K562 (cell line): ENCODE results near the gene NUP188. TPM values are rescaled to one million over a fixed set of nuclear protein-coding genes. Genes with fewer than 3 reads are reported as not detected.
A peak's percentile ranks its signal among the peaks of the same experiment; 100 is the strongest.

Experiments used
- ARID3A ChIP-seq: IDR thresholded peaks from 2 replicates; pipeline ENCODE4 v1.6.1; 2012; ENCODE audit warnings: low read depth, low read length, improper control_type of control experiment, borderline replicate concordance
- FOSL1 ChIP-seq: fragments of 200-800 bp; sonication (Bioruptor generic); conservative IDR thresholded peaks from 2 replicates; pipeline ENCODE4 v1.6.1; 2016; ENCODE audit warnings: missing genetic modification characterization, missing compliant biosample characterization
- FOXM1 ChIP-seq, 2 experiments: fragments of 450-650 bp in 1 of 2; sonication (generic) in 1 of 2; formaldehyde crosslinking in 1 of 2; IDR thresholded peaks; 2 replicates each; pipeline versions ENCODE4 v1.6.1 to v1.9.0; 2017 to 2022; ENCODE audit warnings: low read depth in 2 of 2, mild to moderate bottlenecking in 2 of 2, missing genetic modification reagents in 1 of 2, moderate library complexity in 1 of 2
- IFI16 ChIP-seq: fragments of 250-450 bp; sonication (Bioruptor Pico); IDR thresholded peaks from 2 replicates; pipeline ENCODE4 v2.1.2; 2022; ENCODE audit warnings: mild to moderate bottlenecking, inconsistent platforms
- NR2C1 ChIP-seq, 2 experiments: fragments of 450-650 bp; IDR thresholded peaks; 2 replicates each; pipeline ENCODE4 v1.6.1; 2017; ENCODE audit warnings: mild to moderate bottlenecking in 2 of 2, antibody characterized with exemption in 1 of 2, inconsistent platforms in 1 of 2, missing compliant biosample characterization in 1 of 2, missing genetic modification characterization in 1 of 2
- SRSF9 ChIP-seq: fragments of 200-400 bp; formaldehyde crosslinking; IDR thresholded peaks from 2 replicates; pipeline ENCODE4 v1.6.1; 2017; ENCODE audit warnings: low read depth, low read length, borderline replicate concordance
- STAT6 ChIP-seq: sonication (generic); formaldehyde crosslinking; IDR thresholded peaks from 2 replicates; pipeline ENCODE4 v1.8.1; 2023; ENCODE audit warnings: mild to moderate bottlenecking, missing genetic modification reagents
- SUPT5H ChIP-seq: fragments of 450-650 bp; IDR thresholded peaks from 2 replicates; pipeline ENCODE4 v1.6.1; 2016
- TAL1 ChIP-seq: fragments of 450-650 bp; IDR thresholded peaks from 2 replicates; pipeline ENCODE4 v1.6.1; 2016; ENCODE audit warnings: mild to moderate bottlenecking
- ZBTB2 ChIP-seq: fragments of 450-650 bp; IDR thresholded peaks from 2 replicates; pipeline ENCODE4 v1.6.1; 2016; ENCODE audit warnings: antibody characterized with exemption
- polyA plus RNA-seq, 8 experiments: library from polyadenylated mRNA; depleted of rRNA in 4 of 8; stranded (reverse) in 5 of 8; unstranded in 3 of 8; fragments of >200 nt; fragmentation: Nextera tagmentation in 2 of 8; fragmentation: Illumina TruSeq in 1 of 8; extraction: Ambion mirVana in 2 of 8; extraction: Trizol in 1 of 8; gene quantifications; 2 replicates each; pipeline versions ENCODE4 v1.2.1 to v1.2.3, GENCODE V29; 2011 to 2014; ENCODE audit warnings: inconsistent platforms in 1 of 8, missing spikeins in 1 of 8
- total RNA-seq, 7 experiments: library from RNA; depleted of rRNA in 6 of 7; stranded (reverse); fragments of >200 nt in 6 of 7; fragmentation: Illumina TruSeq in 2 of 7; extraction: Trizol in 2 of 7; gene quantifications; 2 replicates each; pipeline versions ENCODE4 v1.2.1 to v1.2.3, GENCODE V29; 2011 to 2021; ENCODE audit warnings: low replicate concordance in 1 of 7
- TF ChIP-seq, protein P1 (sequence below): sonication (generic); formaldehyde crosslinking; IDR thresholded peaks from 2 replicates; pipeline ENCODE4 v1.8.1; 2023; ENCODE audit warnings: missing genetic modification reagents, mild to moderate bottlenecking, borderline replicate concordance
- TF ChIP-seq, protein P2 (sequence below): fragments of 250-450 bp; sonication (Bioruptor Pico); IDR thresholded peaks from 2 replicates; pipeline ENCODE4 v1.9.0; 2021; ENCODE audit warnings: mild to moderate bottlenecking, inconsistent platforms

The NUP188 gene
- total and polyA plus RNA-seq, 9 of the 15 experiments (the other 6 are each of a cell fraction or from before 2014, with no cell fraction given), result 11.7 to 135 (median 70.6) TPM

GRCh38 chr9:129006328-129007034 is 59.0 kb downstream of the NUP188 start (continued):
- TF ChIP-seq STAT6 (CRISPR knock-in tag) (no peak), FOXM1 (IDR thresholded peaks at IDR 0.05; ENCODE audit: low read depth) (no peak), FOXM1 (CRISPR knock-in tag; IDR thresholded peaks at IDR 0.05; ENCODE audit: low read depth) (no peak), ZBTB2 (no peak), ARID3A (no peak), IFI16 (CRISPR knock-in tag) (no peak), NR2C1 (IDR thresholded peaks at IDR 0.05) (no peak), NR2C1 (tag; IDR thresholded peaks at IDR 0.05) (no peak), FOSL1 (tag) (no peak), SUPT5H (peak; percentile 74), SRSF9 (no peak), TAL1 (no peak)
- TF ChIP-seq, protein P1, sequence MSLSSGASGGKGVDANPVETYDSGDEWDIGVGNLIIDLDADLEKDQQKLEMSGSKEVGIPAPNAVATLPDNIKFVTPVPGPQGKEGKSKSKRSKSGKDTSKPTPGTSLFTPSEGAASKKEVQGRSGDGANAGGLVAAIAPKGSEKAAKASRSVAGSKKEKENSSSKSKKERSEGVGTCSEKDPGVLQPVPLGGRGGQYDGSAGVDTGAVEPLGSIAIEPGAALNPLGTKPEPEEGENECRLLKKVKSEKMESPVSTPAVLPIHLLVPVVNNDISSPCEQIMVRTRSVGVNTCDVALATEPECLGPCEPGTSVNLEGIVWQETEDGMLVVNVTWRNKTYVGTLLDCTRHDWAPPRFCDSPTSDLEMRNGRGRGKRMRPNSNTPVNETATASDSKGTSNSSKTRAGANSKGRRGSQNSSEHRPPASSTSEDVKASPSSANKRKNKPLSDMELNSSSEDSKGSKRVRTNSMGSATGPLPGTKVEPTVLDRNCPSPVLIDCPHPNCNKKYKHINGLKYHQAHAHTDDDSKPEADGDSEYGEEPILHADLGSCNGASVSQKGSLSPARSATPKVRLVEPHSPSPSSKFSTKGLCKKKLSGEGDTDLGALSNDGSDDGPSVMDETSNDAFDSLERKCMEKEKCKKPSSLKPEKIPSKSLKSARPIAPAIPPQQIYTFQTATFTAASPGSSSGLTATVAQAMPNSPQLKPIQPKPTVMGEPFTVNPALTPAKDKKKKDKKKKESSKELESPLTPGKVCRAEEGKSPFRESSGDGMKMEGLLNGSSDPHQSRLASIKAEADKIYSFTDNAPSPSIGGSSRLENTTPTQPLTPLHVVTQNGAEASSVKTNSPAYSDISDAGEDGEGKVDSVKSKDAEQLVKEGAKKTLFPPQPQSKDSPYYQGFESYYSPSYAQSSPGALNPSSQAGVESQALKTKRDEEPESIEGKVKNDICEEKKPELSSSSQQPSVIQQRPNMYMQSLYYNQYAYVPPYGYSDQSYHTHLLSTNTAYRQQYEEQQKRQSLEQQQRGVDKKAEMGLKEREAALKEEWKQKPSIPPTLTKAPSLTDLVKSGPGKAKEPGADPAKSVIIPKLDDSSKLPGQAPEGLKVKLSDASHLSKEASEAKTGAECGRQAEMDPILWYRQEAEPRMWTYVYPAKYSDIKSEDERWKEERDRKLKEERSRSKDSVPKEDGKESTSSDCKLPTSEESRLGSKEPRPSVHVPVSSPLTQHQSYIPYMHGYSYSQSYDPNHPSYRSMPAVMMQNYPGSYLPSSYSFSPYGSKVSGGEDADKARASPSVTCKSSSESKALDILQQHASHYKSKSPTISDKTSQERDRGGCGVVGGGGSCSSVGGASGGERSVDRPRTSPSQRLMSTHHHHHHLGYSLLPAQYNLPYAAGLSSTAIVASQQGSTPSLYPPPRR (CRISPR knock-in tag), result no peak
- TF ChIP-seq, protein P2, sequence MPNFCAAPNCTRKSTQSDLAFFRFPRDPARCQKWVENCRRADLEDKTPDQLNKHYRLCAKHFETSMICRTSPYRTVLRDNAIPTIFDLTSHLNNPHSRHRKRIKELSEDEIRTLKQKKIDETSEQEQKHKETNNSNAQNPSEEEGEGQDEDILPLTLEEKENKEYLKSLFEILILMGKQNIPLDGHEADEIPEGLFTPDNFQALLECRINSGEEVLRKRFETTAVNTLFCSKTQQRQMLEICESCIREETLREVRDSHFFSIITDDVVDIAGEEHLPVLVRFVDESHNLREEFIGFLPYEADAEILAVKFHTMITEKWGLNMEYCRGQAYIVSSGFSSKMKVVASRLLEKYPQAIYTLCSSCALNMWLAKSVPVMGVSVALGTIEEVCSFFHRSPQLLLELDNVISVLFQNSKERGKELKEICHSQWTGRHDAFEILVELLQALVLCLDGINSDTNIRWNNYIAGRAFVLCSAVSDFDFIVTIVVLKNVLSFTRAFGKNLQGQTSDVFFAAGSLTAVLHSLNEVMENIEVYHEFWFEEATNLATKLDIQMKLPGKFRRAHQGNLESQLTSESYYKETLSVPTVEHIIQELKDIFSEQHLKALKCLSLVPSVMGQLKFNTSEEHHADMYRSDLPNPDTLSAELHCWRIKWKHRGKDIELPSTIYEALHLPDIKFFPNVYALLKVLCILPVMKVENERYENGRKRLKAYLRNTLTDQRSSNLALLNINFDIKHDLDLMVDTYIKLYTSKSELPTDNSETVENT (CRISPR knock-in tag), result no peak
